Fibroblast of skin of left quadriceps (primary cell): ENCODE data around the gene ACOT11.

Source experiments
- DNase-seq, 2 experiments: peaks; one replicate each; pipeline ENCODE4 v3.0.0-alpha.2; 2013; ENCODE audit warnings: low read depth in 2 of 2

Gene ACOT11

GRCh38 chr1:54645806-54646676, 98.0 kb downstream of the ACOT11 start:
- DNase-seq: no peak

GRCh38 chr1:54649130-54649898, 101.3 kb downstream of the ACOT11 start:
- no peak for DNase-seq

DNA sequence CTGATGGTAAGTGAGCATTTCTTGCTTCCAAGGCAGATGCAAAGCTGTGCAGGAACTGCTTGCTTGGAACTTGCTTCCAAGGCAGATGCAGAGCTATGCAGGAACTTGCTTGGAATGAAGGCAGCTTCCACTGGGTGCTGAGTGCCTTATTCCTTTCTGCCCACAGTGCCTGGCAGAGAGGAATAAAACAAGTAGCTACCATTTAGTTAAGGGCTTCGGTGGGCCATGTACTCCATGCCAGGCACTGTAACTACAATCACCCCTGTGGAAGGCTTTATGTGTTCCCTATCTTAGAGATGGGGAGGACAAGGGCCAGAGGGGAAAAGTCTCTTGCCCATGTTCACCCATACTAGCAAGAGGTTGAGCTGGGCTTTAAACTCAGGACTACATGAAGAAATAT, 101.9 kb downstream of the ACOT11 start:
- DNase-seq: no peak

GRCh38 chr1:54650417-54650816, 102.4 kb downstream of the ACOT11 start:
- no peak for DNase-seq

DNA sequence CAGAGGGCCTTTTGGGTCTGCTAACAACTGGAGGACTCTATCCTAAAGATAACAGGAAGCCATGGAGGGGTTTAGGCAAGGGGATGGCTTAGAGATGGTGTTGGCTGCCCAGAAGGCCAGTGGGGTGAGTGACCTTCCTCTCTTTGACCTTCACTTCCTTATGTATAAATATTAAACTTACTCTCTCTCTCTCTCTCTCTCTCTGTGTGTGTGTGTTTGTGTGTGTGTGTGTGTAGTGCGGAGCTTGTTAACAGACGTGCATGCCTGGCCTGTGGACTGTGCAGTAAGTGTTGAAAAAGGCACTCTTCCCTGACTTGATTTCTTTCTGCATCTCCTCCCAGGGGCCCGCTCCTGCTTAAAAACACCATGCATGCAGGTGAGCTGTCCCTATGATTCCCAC, 103.6 kb downstream of the ACOT11 start:
- no peak for DNase-seq

- DNase-seq: no peak
Observed at GRCh38 chr1:54652168-54652567, 104.1 kb downstream of the ACOT11 start.

DNA sequence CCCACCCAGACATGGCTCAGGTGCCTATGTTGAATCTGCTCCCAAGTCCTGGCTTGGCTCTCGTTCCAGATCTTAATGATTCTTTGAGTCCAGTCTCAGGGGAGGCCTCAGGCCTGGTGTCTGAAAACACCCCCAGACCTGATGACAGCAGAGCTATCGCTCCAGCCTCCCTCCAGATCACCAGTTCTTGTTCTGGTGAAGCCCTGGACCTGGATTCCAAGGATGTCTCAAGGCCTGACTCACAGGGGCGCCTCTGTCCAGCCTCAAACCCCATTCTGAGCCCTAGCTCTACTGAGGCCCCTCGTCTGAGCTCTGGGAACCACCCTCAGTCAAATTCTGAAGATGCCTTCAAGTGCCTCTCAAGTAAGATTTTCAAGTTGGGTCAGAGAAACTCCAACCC, 105.0 kb downstream of the ACOT11 start:
- DNase-seq: no peak

DNA sequence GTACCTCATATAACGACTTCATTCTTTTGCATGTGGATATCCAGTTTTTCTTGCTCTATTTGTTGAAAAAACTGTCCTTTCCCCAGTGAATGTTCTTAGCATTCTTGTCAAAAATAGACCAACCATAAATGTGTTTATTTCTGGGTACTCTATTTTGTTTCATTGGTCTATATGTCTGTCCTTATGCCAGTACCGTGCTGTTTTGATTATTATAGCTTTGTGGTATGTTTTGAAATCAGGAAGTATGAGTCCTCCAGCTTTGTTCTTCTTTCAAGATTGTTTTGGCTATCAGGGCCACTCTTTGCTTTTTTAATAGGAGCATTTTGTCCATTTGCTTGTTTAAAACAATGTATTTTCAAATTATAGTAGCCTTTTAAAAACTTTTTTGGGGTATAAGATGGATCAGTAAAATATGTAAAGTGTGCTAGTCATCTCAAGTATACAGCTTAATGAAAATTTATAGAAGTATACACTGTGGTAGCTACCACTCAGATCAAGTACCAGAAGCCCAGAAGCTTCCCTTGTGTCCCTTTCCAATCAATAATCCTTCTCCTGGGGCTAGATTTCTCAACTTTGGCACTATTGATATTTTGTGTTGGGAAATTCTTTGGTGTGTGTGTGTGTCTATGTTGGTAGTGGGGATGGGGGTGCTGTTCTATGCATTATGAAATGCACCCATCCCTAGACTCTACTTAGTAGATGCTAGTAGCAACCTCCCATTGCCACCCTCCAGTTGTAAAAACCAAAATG, 110.3 kb downstream of the ACOT11 start:
- no peak for DNase-seq
